ENCODE measurements around the gene CMTM8.
A peak's percentile ranks its signal among the peaks of the same experiment; 100 is the strongest.
"Not testable (repeated sequence)": the region's sequence is repeated elsewhere in the genome, so short reads cannot be mapped to it uniquely, and the experiment has no call there.

The CMTM8 gene

DNA sequence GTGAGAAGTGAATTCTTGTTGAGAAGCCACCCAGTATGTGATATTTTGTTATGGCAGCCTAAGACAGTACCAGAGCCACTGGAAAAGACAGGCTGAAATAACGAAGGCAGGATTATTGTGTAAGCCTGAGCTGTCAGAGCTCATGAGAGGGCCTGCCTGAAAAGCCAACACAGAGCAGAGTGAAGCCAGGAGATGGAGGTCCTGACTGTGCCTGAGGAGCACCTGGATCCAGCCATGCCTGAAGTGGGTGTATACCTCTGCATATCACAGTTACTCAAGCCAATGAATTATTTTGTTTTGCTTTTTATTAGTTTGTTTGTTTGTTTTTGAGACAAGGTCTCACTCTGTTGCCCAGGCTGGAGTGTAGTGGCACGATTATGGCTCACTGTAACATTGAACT lies 149.0 kb downstream of the CMTM8 start:
- no peak for DNase-seq

DNA sequence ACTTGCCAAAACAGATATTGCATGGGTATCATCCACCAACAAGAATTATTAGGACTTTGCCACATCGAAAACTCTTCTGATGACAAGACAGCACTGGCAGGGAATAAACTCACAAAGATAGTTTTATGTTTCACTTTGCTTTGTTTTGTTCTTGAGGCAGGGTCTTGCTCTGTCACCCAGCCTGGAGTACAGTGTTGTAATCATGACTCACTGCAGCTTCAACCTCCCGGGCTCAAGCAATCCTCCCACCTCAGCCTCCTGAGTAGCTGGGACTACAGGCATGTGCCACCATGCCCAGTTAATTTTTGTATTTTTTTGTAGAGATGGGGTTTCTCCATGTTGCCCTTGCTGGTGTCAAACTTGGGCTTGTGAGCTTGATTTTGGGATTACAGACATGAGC lies 151.1 kb downstream of the CMTM8 start:
- DNase-seq, result not testable (repeated sequence)

DNA sequence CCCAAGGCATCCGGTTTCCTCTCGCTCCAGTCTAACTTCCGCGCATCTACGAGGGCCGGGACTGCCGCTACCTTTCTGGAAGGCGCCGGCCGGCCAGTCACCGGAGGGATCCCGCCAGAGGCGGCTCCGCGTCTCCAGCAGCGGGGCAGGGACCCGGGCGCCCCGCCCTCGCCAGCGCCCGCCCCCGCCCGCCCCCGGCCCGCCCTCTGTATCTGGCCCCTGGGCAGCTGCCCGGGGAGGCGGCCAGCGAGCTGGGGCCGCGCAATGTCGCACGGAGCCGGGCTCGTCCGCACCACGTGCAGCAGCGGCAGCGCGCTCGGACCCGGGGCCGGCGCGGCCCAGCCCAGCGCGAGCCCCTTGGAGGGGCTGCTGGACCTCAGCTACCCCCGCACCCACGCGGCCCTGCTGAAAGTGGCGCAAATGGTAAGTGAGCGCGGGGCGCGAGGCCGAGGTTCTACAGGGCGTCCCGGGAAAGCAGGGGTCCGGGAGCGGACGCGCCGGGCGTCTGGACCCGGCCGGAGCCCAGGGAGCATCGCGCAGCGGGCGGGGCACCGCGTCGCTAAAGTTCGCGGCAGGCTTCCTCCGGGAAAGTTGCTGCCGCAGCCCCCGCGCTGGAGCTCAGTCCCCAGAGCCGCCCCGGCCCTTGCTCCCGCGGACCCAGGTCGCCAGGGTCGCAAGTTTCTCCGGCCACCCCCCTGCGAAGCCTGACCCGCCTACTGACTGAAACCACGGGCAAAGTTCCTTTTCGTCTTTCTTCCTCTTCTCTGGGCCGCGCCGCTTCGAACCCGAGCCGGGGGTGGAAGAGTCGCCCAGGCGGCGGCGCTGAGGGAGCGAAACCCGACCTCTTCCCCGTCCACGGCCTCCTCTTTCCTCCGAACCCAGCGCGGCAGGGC lies 153.4 kb downstream of the CMTM8 start, which contains the start of gene CMTM7:
TSS of gene CMTM7 (plus strand) at position 211 of the 893 bp plus-strand sequence. CDS start at position 265, 54 bp downstream.
- DNase-seq, result peak; percentile 47

DNA sequence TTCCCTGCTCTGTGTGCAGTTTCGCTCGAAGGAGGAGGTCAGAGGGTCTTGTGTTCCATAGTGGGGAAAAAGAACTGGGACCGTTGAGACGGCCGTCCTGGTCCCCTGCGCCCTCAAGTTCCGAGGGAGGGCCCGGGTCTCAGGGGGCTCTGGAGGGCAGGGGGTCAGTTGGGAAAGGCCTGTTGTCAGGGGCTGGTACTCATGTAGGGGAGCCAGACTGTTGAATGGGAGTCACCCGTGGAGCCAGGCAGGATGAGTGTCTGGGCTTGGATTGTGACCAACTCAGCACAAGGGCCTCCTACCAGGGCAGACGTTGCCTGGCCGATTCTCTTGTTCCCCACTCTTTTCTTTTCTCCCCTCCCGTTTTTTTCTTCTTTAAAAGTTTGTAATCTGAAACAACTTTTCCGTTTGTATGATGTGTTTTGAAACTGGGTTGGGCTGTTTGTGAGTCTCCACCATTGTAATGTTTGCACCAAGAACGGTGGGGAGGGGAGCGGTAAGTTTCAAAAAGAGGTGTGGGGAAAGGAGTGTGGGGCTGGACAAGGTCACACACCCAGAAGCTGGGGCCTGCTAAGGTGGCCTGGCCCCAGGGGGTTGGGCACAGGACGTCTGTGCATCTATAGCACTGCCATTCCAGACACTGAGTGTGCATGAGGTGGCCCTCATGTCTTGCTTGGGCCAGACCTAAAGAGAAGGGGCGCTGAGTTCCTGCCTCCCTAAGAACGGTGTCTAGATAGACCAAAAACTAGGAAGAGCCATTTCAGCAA lies 154.2 kb downstream of the CMTM8 start:
- peak; percentile 29 for DNase-seq

DNA sequence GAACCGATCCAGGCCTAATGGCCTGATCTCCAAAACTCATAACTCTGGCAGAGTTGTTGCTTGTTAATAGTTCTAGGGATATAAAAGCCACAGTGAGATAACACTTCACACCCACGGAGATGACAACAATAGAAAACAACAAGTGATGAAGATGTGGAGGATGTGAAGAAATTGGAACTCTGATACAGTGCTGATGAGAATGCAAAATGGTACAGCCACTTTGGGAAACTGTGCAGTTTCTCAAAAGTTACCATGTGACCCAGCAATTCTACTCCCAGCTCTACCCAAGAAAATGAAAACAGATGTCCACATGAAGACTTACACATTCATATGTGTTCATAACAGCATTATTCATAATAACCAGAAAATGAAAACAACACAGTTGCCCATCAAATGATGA lies 157.0 kb downstream of the CMTM8 start:
- DNase-seq, result no peak

DNA sequence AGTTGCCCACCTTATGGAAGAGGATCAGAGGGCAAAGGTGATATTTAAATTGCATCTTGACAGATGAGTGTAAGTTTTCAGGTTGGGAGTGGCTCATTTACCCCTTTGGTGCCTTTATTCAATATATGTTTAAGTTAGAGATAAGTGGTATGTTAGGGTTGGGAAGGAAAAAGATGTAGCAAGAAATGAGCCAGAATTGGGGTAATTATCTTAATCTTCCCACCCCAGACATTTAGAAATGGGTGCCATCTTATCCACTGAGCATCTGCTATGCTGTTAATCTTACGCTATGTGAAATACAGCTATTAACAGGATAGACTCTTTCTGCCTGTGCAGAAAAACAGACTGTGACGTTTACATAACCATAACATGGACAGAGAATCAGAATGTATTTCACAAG lies 159.5 kb downstream of the CMTM8 start:
- no peak for DNase-seq

DNA sequence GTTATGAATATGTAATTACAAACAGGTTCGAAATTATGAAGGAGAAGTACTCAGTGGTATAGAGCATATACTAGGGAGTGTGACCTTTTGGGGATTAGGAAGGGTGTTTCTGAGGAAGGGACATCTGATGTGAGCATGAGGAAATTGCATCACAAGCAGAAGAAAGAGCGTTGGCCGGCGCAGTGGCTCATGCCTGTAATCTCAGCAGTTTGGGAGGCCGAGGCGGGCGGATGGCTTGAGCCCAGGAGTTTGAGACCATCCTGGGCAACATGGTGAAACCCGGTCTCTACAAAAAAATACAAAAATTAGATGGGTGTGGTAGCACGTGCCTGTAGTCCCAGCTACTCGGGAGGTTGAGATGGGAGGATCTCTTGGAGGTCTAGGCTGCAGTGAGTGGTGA lies 160.1 kb downstream of the CMTM8 start:
- no peak for DNase-seq

DNA sequence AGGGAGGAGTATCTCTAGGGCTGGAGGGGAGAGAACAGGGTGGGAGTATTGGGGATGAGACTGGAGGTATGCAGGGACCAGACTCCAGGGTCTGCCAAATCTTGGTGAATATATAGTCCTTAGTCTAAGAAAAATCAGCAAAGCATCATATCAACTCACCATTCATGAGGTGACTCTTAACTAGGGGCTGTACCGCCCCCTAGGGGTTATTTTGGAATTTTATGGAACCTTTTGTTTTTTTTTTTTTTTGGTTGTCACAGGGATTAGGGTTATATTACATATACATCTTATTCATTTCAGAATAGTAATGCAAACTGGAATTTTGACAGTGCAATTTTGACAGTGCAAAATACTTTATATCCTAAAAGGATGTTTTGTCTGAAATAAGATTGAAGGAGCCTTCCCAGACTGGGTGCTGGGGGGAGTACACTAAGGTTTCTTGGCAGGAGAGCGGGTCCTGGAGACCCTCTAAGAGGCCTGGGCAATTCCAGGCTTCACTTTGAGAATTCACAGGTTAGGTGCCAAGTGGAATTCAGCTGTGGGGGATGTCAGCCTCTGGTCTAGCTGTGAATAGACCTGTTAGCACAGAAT lies 160.6 kb downstream of the CMTM8 start:
- peak; percentile 34 for DNase-seq

DNA sequence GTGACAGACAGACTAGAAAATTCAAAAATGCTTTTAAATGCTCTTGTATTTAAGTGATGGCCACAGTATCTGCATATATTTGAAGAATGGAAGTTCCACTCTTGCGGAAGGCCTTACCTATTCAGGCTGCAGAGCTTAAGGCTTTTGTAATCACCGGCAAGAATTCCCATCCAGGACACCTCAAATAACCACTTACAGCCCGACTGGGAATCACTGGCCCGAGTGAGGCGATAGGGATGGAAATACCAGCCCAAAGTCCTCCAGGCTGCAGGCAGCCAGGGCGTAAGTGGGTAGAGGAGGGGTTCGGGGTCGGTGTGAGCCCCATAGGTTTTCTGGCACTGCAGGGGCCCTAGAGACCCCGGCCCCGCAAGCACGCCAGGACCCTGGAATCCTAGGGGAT lies 162.6 kb downstream of the CMTM8 start:
- no peak for DNase-seq

DNA sequence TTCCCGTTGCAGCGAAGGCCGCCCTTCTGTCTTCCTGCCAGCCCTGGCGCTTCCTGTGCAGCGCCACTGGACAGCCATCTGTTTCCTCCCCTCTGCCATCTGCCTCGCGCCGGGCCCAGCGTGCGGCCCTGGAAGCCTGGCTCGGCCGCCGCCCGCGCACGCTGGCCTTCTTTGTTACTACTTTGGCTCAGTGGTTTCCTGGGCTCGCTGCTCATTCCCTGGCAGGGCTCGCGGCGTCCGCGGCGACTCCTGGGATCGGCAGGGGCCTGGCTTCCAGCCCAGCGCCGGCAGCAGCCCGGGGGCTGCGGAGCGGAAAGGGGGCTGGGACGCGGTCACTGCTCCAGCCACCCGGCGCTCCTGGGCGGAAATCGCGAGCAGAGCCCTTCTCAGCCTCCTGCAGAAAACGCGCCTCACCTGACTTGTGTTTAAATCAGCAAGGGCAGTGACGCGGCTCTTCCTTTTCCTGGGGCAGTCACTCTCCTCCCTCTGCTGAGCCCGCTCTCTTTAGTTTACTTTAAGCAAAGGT lies 163.1 kb downstream of the CMTM8 start:
- DNase-seq, result peak; percentile 61

DNA sequence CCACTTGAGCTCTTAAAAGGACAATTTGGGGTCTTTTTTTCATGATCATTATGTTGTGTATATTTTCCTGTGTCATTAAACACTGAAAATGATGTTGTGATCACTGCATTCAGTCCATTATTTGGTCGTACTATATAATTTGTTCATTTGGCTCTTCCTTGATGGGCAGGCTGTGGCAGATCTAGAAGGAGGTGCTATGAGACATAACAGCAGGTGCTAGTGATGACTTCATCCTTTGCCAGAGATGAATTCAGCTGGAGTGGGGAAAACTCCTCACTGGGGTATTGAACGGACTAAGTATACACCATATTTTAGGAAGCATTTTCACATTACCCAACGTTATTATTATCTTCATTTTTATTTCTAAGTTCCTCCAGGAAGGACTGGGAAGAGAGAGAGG lies 165.2 kb downstream of the CMTM8 start:
- no peak for DNase-seq

DNA sequence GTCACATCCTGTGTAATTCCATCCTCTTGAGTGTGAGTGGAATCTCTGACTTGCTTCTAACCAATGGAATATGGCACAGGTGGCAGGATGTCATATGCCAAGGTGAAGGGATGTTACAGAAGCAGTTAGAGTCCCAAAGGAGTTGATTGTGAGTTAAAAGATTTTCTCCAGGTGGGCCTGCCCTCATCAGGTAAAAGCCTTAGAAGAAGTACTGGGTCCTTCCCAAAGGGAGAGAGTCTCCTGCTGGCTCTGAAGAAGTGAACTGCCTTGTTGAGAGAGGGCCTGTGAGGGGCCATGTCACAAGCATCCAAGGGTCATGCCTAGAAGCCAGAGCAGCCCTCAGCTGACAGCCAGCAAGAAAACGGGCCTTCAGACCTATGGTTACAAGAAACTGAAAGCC lies 166.2 kb downstream of the CMTM8 start:
- DNase-seq, result no peak

DNA sequence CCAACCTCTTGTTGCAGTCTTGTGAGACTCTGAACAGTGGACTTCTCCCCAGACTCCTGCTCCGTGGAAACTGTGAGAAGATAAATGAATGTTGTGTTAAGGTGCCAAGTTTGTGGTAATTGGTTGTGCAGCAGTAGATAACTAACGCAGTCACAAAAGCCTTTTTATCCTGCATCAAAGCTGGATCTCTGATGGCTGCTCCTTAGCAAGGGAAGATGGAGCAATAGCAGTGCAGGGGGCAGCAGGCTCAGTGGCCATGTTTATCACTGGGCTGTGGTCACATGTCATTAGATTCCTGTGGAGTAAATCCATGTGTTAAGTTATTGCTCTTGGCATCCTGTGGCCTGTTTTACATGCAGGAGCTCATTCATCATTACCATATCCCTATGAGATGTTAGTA lies 166.7 kb downstream of the CMTM8 start:
- no peak for DNase-seq

DNA sequence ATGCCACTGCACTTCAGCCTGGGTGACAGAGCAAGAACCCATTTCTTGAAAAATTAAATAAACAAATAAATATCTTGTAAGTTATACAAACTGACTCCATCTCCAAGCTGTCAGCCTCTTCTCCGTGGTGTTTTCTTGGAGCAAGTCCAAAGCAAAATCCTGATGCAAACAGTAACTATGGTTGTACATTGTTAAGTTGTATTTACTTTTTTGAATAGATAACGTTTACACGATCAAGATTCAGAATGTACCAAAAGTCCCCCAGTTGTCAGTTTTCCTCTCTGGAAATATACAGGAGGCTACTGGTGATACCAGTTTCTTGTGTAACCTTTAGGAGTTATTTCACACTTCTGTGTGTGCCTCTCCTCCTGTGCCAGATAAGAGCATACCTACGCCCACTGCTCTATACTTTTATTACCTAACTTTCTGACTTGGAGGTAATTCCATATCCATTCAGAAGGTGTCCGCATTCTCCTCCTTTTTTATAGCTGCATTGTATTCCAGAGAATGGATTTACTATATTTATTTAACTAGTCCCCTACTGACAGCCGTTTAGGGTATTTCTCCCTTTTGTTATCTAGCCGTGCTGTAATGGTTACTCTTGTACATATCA lies 167.3 kb downstream of the CMTM8 start:
- no peak for DNase-seq

DNA sequence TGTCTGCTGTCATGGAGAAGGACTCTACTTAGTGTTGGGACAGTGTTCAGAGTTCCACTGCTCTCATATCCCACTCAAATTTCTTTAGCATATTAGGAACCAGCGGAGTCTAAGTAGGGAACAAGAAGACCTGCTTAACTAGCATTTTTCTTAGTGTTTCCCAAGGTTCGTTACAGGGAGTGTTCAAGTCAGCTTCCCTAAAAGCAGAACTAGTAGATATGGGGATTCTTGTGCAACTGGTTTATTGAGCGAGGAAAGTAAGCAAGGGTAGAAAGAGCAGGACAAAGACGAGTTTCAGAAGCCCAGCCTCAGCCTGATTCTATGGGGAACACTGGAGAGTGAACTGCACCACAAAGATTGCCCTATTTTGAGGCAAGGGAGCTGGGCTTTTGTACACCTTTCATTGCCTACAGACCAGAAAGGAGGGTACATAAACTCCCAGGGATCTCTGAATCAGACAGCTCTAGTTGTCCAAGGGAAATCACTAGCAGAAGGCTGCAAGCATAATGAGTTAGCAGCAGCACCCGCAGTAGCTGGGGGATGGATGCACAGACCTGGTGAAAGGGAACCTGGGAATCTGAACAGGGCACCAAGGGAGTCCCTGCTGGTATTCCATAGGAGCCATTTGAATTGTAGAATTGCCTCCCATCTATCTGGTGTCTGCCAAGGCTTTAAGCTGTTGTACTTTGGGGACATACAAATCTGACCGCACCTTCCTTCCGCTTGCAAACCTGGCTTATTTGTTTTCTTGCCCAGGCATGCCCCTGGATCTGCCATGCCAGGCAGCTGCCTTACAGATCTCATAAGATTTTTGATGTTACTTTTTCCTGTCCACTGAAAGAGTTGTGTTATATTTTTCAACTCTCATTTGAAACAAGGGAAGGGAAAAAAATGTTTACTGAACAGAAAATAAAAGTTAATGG lies 168.3 kb downstream of the CMTM8 start:
- no peak for DNase-seq

DNA sequence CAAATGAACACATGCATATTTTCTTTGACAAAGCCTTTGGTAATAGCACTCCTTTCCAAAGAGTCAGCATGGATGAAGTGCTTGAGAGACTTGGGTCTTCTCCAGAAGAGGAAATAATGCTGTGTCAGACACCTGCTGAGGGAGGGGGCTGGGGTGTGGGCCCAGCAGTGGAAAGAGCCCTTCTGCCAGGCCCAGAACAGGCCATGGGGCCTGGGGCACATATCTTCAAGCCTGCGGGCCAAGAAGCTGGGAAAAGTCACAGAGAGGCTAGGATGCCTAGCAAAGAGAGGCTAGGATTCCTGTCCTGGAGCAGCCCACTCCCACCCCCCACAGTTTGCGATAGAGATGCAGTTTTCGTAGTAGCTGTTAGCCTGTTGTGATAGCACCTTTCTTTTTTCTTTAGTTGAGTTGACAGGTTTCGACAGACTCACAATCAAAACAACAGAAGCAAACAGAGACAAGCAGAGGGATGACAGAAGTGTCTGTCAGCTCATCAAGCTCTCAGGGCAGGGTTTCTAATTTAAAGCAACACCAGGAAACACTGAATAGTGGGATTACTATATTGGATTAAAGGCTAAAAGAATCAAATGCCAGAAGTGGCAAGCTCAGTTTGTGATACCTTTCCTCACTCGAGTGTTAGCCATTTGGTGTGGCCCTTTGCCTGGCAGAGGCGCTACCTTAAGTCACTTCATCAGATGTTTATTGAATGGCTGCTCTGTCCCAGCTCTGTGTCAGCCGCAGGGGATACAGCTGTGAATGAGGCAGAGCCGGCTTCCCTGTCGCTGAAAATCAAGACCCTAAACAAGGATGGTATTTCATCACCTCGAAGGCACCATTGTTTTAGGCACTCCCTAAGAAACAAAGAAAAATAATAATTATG lies 172.1 kb downstream of the CMTM8 start:
- DNase-seq, result no peak

DNA sequence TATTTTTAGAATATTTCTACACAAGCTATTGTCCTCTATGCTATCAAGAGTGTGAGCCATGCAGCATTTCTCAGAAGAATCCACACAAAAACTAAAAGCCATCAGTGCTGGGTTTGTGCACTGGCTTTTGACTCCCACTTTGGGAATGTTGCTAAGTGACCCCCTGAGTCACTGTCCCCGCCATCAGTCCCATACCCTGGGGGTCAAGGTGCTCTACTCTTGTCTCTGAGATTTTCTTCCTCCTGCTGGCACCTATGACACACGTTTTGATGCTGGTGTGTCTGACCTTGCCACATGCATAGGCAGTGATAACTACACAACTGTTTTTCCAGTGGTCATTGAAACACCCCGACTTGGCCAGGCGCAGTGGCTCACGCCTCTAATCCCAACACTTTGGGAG lies 173.0 kb downstream of the CMTM8 start:
- DNase-seq, result no peak

DNA sequence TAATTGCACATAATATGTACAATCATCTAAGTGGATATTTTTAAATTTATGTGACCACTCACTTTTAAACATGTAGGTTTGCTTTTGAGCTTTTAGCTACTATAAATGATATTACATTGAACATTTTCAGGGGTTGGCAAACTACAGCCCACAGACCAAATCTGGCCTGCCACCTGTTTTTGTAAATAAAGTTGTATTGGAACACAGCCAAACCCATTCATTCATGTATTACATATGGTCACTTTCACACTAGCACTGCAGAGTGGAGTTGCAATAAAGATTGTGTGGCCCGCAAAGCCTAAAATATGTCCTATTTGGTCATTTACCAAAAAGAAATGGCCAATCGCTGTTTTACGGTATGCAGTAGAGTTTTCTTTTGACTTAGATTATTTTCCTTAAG lies 174.4 kb downstream of the CMTM8 start:
- DNase-seq, result no peak

DNA sequence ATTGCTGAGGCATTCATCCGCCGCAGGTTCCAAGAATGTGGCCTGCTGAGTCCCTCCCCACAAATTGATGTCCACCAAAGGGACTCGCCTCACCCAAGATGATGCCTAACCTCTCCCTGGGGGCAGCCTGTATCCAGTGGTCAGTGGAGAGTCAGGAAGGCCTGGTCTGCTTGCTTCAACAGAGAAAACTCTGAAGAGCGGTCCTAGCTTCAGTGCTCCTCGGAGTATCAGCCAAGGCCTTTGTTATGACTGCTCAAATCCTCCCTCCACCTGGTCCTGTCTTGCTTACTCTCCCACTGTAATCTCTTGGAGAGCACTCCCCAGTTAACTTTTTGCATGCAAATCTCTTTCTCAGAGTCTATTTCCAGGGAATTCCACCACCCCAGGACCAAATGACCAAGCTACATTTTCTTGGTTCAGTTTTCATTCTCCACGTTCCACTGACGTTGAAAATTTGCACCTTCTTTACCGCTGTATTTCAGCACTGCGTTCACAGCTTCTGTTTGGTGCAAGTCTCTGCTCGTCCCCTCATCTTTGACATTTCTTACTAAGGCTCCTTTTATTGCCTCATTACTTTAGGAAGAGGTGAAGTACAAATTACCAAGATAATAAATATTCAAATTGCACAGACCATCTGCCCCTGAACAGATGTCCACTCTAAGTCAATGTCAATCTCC lies 175.5 kb downstream of the CMTM8 start:
- DNase-seq, result no peak

DNA sequence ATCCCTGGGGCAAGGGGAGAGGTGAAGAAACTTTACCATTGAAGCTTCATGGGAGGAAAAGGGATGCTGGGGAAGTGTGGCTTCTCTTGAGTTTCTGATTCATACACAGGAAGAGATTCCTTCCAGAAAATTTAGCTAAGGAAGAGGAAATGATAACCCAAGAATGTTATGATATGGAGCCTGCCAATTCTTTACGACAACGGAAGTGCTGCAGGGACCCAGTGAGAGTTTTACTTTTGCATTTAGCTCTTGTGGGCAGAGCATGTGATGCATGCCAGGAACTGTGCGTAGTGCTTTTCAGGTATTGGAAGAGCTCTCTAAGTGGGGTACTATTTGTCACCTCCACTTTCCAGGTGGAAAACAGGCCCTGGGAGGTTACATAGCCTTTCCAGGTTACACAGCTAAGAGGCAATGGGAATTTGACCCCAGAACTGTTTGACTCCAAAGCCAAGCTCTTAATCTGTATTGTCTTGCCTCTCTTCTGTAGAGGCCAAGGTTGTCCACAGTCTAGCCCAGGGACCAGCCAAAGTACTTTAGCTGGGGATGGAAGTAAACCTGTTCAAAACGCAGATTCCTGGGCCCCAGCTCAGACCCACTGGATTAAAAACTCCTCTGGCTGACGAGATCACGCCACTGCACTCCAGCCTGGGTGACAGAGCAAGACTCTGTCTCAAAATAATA lies 176.2 kb downstream of the CMTM8 start:
- DNase-seq, result peak; percentile 33

Data from activated CD4-positive, alpha-beta T cell treated with anti-CD3 and anti-CD28 coated beads, Interleukin-2, amount 50 U/mL, for 1 hour (primary cell).